Pons (tissue), 1 donor: ENCODE data around the gene ZNF292.
"Not testable (repeated sequence)": the region's sequence is repeated elsewhere in the genome, so short reads cannot be mapped to it uniquely, and the experiment has no call there.

Source experiments
- DNase-seq: peaks from one replicate; pipeline ENCODE4 v3.0.0-alpha.2; 2016; ENCODE audit warnings: low spot score

Gene ZNF292

GRCh38 chr6:87213364-87213763 lies 58.0 kb downstream of the ZNF292 start:
- DNase-seq = no peak

GRCh38 chr6:87214831-87215230 lies 59.5 kb downstream of the ZNF292 start:
- DNase-seq = no peak

- no peak for DNase-seq
Observed at GRCh38 chr6:87220997-87221396, 65.6 kb downstream of the ZNF292 start.

- no peak for DNase-seq
Observed at GRCh38 chr6:87222676-87223075, 67.3 kb downstream of the ZNF292 start.

GRCh38 chr6:87224971-87225370 lies 69.6 kb downstream of the ZNF292 start:
- no peak for DNase-seq

GRCh38 chr6:87225511-87225910 lies 70.1 kb downstream of the ZNF292 start:
- no peak for DNase-seq

- DNase-seq = no peak
Observed at GRCh38 chr6:87225937-87226336, 70.6 kb downstream of the ZNF292 start.

GRCh38 chr6:87230801-87231200 lies 75.4 kb downstream of the ZNF292 start:
- no peak for DNase-seq

- DNase-seq = peak; percentile 22
Observed at GRCh38 chr6:87237804-87238203, 82.4 kb downstream of the ZNF292 start.

GRCh38 chr6:87239098-87239635 lies 83.8 kb downstream of the ZNF292 start:
- DNase-seq = not testable (repeated sequence)

- no peak for DNase-seq
Observed at GRCh38 chr6:87241304-87241703, 85.9 kb downstream of the ZNF292 start.

GRCh38 chr6:87242311-87242710 lies 86.9 kb downstream of the ZNF292 start:
- no peak for DNase-seq

- DNase-seq = no peak
Observed at GRCh38 chr6:87243812-87244211, 88.4 kb downstream of the ZNF292 start.

GRCh38 chr6:87244380-87244779 lies 89.0 kb downstream of the ZNF292 start:
- DNase-seq = no peak

GRCh38 chr6:87250019-87250418 lies 94.7 kb downstream of the ZNF292 start:
- no peak for DNase-seq

- no peak for DNase-seq
Observed at GRCh38 chr6:87251225-87251624, 95.9 kb downstream of the ZNF292 start.

- no peak for DNase-seq
Observed at GRCh38 chr6:87251725-87252124, 96.4 kb downstream of the ZNF292 start.

- no peak for DNase-seq
Observed at GRCh38 chr6:87257046-87257445, 101.7 kb downstream of the ZNF292 start.

- DNase-seq = no peak
Observed at GRCh38 chr6:87257565-87257964, 102.2 kb downstream of the ZNF292 start.

GRCh38 chr6:87257975-87258374 lies 102.6 kb downstream of the ZNF292 start:
- no peak for DNase-seq

GRCh38 chr6:87259791-87260190 lies 104.4 kb downstream of the ZNF292 start:
- no peak for DNase-seq

- DNase-seq = no peak
Observed at GRCh38 chr6:87261534-87261933, 106.2 kb downstream of the ZNF292 start.

- DNase-seq = no peak
Observed at GRCh38 chr6:87264481-87264880, 109.1 kb downstream of the ZNF292 start.

- DNase-seq = no peak
Observed at GRCh38 chr6:87274660-87275274, 119.4 kb downstream of the ZNF292 start.
